Cardiac muscle cell (in vitro differentiated cells and primary cell): ENCODE data around the gene SLC29A3. TPM values are rescaled to one million over a fixed set of nuclear protein-coding genes. Genes with fewer than 3 reads are reported as not detected.

Experiments
- DNase-seq, 2 donors: peaks; one replicate each; pipeline versions ENCODE4 v3.0.0 to v3.0.0-alpha.2; 2010 to 2017; ENCODE audit warnings: low read depth in 1 of 2, low spot score in 1 of 2
- H3K27ac ChIP-seq: fragments of 200-600 bp; sonication (generic); 2 replicates; pipeline ENCODE4 v1.5.1; 2016
- H3K27me3 ChIP-seq: fragments of 200-600 bp; sonication (generic); 2 replicates; pipeline ENCODE4 v1.6.0; 2016; ENCODE audit warnings: control low read depth
- H3K36me3 ChIP-seq: fragments of 200-600 bp; sonication (generic); 2 replicates; pipeline ENCODE4 v1.5.1; 2016; ENCODE audit warnings: control low read depth
- H3K4me1 ChIP-seq: fragments of 200-600 bp; sonication (generic); 2 replicates; pipeline ENCODE4 v1.8.1; 2017; ENCODE audit warnings: low read depth, mild to moderate bottlenecking, mixed run types
- H3K4me3 ChIP-seq: fragments of 200-600 bp; sonication (generic); 2 replicates; pipeline ENCODE4 v1.5.1; 2016; ENCODE audit warnings: mild to moderate bottlenecking
- H3K9me3 ChIP-seq: fragments of 200-600 bp; sonication (generic); 2 replicates; pipeline ENCODE4 v1.5.1; 2017; ENCODE audit warnings: low read depth, mild to moderate bottlenecking, control low read depth
- polyA plus RNA-seq: library from polyadenylated mRNA; unstranded; fragments of >200 nt; fragmentation: Nextera tagmentation; extraction: Ambion mirVana; gene quantifications from 2 replicates; pipeline ENCODE4 v1.2.1, GENCODE V29; 2016
- total RNA-seq: library from RNA; depleted of rRNA; stranded (reverse); fragments of >200 nt; gene quantifications from 2 replicates; pipeline ENCODE4 v1.2.3, GENCODE V29; 2016
- TF ChIP-seq, protein P1 (sequence below): IDR thresholded peaks from 2 replicates; pipeline ENCODE4 v1.5.1; 2012; ENCODE audit warnings: low read depth, mild to moderate bottlenecking, low read length

SLC29A3 gene
- total and polyA plus RNA-seq, 2 experiments from 2014 or later: 3.5 to 4.0 TPM

DNA sequence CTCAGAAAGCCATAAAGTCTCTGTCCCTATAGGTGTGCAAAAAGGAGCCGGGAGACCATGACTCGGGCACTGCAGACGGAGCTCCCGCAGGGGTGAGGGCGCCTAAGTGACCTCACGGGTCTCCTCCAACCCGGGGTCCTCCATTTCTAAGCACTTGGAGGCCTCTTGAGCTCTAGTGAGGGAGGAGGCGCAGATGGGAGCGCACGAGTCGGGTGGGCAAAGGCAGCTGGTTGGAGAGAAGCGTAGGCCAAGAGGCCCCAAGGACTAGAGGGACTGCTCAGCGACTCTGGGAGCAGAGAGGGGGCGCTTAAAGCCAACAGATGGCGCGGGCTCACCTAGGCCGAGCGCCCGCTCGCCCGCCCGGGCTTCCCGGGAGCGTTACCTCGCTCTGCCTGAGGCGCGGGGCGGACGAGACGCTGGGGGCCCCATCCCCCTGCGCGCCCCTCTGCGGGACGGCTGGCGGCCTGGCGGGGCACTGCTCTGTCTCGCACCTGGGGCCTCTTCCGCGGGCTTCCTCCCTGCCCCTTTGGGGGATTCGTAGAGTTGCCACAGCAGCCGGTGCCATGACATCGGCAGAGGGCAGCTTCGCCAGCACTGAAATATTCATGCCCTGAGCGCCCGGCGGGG is 77.1 kb downstream of the SLC29A3 start:
- peak; percentile 35 to 89 for DNase-seq
- TF ChIP-seq, protein P1, sequence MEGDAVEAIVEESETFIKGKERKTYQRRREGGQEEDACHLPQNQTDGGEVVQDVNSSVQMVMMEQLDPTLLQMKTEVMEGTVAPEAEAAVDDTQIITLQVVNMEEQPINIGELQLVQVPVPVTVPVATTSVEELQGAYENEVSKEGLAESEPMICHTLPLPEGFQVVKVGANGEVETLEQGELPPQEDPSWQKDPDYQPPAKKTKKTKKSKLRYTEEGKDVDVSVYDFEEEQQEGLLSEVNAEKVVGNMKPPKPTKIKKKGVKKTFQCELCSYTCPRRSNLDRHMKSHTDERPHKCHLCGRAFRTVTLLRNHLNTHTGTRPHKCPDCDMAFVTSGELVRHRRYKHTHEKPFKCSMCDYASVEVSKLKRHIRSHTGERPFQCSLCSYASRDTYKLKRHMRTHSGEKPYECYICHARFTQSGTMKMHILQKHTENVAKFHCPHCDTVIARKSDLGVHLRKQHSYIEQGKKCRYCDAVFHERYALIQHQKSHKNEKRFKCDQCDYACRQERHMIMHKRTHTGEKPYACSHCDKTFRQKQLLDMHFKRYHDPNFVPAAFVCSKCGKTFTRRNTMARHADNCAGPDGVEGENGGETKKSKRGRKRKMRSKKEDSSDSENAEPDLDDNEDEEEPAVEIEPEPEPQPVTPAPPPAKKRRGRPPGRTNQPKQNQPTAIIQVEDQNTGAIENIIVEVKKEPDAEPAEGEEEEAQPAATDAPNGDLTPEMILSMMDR: peak; percentile 37
- Histone ChIP-seq H3K27ac (no peak overlapping the region), H3K4me3 (peak overlapping the region; percentile 44), H3K36me3 (no peaks in the 10 kb centered on the region), H3K27me3 (peaks cover 72% of the 10 kb centered on the region), H3K4me1 (peaks cover 8% of the 10 kb centered on the region), H3K9me3 (no peaks in the 10 kb centered on the region)

DNA sequence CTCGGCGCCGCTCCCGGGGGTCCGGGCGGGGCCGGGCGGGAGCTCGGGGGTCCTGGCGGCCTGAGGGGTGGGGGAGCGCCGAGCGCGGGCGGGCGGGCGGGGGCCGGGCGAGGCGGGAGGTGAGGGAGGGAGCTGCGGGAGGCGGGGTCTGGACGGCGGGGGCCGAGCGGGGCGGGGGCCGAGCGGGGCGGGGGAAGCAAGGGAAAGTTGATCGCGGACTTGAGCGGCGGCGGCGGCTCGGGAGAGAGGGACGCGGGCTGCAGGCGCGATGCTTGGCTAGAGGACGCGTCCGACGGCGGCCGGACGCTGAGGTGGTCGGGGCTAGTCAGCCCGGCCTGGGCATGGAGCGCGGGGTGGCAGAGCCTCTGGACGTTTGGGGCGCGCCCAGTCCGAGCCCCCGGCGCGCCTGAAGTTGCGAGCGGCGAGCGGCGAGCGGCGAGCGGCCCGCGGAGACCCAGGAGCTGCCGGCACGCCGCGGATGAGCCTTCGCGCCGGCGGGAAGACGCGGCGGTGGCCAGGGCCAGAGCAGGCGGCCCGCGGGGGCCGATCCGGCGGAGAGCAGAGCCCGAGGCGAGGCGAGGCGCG is 77.7 kb downstream of the SLC29A3 start, which contains the start of gene CDH23:
Gene CDH23, plus strand, starts transcription at position 210 of the 585 bp plus-strand sequence. CDS start 42,912 bp downstream, outside the sequence.
- TF ChIP-seq, protein P1: no peak
- Histone ChIP-seq H3K27me3 (peaks cover 72% of the 10 kb centered on the region), H3K4me3 (peak within 1 kb of the TSS; percentile 44), H3K36me3 (no peaks in the 10 kb centered on the region), H3K9me3 (no peaks in the 10 kb centered on the region), H3K4me1 (peaks cover 8% of the 10 kb centered on the region), H3K27ac (no peak within 1 kb of the TSS)
- peak; percentile 11 to 63 for DNase-seq

DNA sequence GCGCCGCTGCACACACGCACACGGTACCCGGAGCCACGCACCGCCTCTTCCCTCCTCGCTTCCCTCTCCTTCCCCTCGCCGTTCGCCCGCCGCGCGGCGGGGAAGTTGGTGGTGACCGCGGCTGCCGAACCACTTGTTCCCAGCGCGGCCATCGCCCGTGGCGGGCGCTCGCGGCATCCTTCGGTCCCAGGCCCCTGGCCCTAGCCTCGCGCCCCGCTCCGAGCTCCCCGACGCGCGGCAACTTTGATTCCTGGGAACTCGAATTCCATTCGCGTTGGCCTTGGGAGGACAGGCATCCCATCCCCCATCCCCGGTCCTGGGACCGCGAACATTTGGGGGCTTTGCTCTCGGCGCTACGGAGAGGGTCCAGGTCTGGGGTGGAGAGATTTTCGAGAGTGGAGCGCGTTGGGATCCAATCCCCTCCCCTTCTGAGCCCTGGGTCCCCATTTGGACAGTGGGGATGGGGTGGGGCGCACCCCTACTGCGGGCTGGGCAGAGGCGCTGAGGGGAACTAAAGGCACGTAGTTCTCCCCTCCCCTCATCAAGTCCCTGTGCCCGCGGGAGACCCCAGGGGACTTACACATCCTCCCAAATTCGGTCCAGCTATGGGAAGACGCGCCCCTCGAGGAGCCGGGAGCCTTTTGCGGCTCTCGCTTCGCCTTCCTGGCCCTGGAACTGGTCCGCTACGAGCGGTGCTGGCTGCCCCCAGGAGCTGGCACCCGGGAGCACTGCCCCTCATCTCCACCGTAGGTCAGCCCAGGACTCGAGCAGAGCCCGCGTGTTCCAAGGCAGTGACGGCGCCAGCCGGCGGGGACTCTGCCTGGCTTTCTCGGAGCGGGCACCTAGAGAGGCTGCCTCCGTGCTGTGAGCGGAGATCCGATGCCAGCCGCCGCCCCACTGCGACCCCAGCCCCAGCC is 78.5 kb downstream of the SLC29A3 start:
- H3K27ac ChIP-seq: no peak overlapping the region
- peaks cover 66% of the 10 kb centered on the region for H3K27me3 ChIP-seq
- H3K9me3 ChIP-seq: no peaks in the 10 kb centered on the region
- DNase-seq: peak in 1 of 2 donors; percentile 28
- H3K36me3 ChIP-seq: no peaks in the 10 kb centered on the region
- H3K4me3 ChIP-seq: peak overlapping the region; percentile 44
- H3K4me1 ChIP-seq: peaks cover 8% of the 10 kb centered on the region
- TF ChIP-seq, protein P1: no peak

DNA sequence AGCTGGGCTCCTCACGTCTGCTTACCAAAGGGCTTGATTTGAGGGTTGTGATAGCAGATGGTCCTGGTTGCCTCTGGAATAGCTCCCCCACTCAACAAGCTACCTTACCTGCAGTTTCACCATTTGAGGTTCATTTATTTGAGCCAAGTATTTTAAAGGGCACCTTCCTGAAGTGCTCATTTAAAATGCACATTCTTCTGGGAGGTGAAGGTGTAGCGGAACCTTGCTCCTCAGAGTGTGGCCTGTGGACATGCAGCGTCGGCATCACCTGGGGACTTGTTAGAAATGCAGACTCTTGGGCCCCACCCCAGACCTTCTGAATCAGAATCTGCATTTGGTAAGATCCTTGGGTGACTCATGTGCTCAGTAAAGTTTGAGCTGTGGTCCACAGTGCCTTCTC is 79.9 kb downstream of the SLC29A3 start:
- no peak overlapping the region for H3K27ac ChIP-seq
- no peak overlapping the region for H3K4me3 ChIP-seq
- no peak for DNase-seq
- H3K36me3 ChIP-seq: no peaks in the 10 kb centered on the region
- no peaks in the 10 kb centered on the region for H3K9me3 ChIP-seq
- TF ChIP-seq, protein P1: no peak
- peaks cover 8% of the 10 kb centered on the region for H3K4me1 ChIP-seq
- peaks cover 53% of the 10 kb centered on the region for H3K27me3 ChIP-seq

DNA sequence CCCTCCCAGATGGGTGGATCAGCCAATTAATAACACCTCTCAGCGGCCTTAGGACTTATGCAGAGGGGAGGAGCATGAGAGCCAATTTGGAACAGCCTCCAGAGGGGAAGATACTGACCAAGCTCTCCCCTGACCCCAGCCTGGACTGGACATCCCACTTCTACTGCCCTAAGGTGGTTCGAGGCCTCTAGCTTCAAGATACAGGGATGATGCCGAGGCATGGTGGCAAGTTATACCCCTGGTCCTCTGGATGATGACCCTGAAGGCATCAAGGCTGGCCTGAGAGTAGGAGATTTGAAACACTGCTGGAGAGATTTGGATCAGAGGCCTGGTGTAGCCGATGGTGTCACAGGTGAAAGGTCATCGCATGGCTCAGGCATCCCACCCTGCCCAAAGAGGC is 80.9 kb downstream of the SLC29A3 start:
- Histone ChIP-seq H3K4me1 (peaks cover 8% of the 10 kb centered on the region), H3K36me3 (no peaks in the 10 kb centered on the region), H3K27me3 (peaks cover 53% of the 10 kb centered on the region), H3K27ac (no peak overlapping the region), H3K9me3 (no peaks in the 10 kb centered on the region), H3K4me3 (no peak overlapping the region)
- no peak for DNase-seq
- TF ChIP-seq, protein P1: no peak
